NCI-H1417 treated with DMSO at 0.1 percent for 48 hours (cell line): Measurements from ENCODE around the gene PPP1R3F.
"Not testable (repeated sequence)": the region's sequence is repeated elsewhere in the genome, so short reads cannot be mapped to it uniquely, and the experiment has no call there.

Experiments used
- DNase-seq: peaks from one replicate; lab custom pipeline; 2025; lab: John Stamatoyannopoulos, UW

PPP1R3F gene

DNA sequence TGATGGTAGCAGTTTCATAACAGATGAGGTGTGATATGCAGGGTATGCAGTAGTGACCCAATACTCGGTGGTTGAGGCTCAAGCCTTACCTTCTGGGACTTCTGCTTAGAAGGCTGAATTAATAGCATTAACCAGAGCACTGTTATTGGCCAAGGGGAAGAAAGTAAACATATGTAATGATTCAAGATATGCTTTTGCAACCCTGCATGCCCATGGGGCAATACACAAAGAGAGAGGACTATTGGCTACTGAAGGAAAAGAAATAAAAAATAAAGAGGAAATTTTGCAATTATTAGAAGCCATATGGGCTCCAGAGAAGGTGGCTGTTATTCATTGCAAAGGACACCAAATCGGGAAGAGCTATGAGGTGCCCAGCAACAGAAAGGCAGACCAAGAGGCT is 42.6 kb downstream of the PPP1R3F start:
- no peak for DNase-seq

DNA sequence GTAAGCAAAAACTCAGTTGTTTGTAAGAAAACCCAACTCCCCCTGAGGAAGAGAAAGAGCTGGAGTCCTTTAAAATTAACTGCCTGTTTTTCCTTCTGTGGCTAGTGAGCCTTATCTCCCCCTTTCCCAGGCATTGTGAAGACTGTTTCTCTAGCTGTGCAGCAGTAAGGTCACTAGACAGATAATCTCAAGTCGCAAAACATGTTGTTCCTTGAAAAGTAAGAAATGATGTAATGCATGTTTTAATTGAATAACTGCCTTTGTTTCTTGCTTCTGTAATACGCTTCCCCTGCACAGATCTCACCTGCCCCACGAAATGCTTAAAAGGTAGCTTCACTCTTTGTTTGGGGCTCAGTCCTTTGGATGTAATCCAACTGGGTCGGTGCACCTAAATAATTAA is 46.5 kb downstream of the PPP1R3F start:
- DNase-seq, result no peak

DNA sequence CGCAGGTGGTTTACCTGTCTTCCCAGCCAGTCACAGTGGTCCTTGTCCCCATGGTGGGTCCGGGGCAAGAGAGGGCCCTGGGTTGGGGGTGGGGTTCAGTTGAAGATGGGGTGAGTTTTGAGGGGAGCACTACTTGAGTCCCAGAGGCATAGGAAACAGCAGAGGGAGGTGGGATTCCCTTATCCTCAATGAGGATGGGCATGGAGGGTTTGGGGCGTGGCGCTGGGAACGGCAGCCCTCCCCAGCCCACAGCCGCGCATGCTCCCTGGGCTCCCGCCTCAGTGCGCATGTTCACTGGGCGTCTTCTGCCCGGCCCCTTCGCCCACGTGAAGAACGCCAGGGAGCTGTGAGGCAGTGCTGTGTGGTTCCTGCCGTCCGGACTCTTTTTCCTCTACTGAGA is 52.1 kb downstream of the PPP1R3F start, which contains the start of gene GAGE12J:
GAGE12J (plus strand) TSS at position 301 of the 400 bp plus-strand sequence. CDS start 1,157 bp downstream, outside the sequence.
- DNase-seq, result not testable (repeated sequence)

- DNase-seq, result not testable (repeated sequence)
Observed at GRCh38 chrX:49322266-49322665, 52.7 kb downstream of the PPP1R3F start.

GRCh38 chrX:49323735-49324134 is 54.1 kb downstream of the PPP1R3F start:
- DNase-seq, result not testable (repeated sequence)

DNA sequence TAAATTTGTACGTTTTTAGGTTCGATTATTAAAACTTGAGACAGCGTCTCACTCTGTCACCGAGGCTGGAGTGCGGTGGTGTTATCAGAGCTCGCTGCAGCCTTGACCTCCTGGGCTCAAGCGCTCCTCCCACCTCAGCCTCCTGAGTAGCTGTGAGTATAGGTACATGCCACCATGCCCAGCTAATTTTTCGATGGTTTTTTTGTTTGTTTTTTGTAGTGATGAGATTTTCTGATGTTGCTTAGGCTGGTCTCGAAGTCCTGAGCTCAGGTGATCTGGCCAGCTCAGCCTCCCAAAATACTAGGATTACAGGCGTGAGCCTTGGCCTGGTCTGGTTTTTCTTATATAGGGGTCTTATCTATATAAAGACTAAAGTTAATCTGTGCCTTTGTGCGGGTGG is 60.8 kb downstream of the PPP1R3F start:
- not testable (repeated sequence) for DNase-seq

- DNase-seq, result not testable (repeated sequence)
Observed at GRCh38 chrX:49331282-49331681, 61.7 kb downstream of the PPP1R3F start, which contains the start of gene GAGE13. TSS of gene GAGE13 (plus strand) at chrX:49331582. CDS start at chrX:49332738, 1,156 bp downstream.

DNA sequence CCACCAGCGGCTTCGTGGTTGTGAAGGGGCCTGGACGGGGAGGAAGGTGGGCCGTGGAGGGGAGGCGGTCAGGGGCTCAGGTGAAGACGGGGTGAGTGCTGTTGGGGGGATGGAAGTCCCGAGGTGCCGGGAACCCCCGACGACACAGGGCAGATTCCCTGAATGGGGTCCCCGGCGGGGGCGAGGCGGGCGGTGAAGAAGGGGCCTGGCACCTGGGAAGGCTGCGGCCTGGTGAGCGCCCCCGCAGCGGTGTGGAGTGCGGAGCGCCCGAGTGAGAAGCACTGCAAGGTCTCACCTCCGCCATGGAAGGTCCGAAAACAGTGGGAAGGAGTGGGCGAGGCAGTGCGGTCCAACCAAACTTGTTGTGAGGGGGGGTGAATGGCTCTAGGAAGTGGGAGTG is 62.2 kb downstream of the PPP1R3F start:
- DNase-seq, result not testable (repeated sequence)
